ENCODE data around the gene IRS2. TPM values are rescaled to one million over a fixed set of nuclear protein-coding genes. Genes with fewer than 3 reads are reported as not detected.

IRS2 gene
- polyA plus RNA-seq, 1 of the 3 experiments (the other 2 are of a cell fraction), result 7.0 TPM

DNA sequence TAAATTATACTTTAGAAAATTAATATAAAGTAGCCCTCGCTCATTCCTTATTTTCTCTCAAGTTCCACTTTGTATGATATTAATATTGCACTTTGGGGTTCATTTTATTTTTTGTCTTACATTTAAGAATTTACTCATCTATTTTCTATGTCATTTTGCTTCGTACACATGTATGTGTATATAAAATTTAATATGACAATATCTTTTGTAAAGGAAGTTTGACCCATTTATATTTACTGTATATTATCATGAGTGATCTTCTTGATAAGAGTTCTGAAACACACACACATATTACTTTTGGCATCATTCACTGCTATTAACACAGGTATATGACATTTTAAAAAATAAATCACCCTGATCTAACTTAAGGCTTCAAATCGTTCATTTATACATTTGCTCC, 83.1 kb downstream of the IRS2 start:
- Histone ChIP-seq H3K4me2 (no peak overlapping the region), H3K9me2 (no peaks in the 10 kb centered on the region), H3K9ac (no peak overlapping the region), H3K79me2 (ENCODE audit: insufficient read depth) (no peaks in the 10 kb centered on the region), H3K36me3 (replicated peaks in 1 of 2; ENCODE audit: control insufficient read depth in 1 of 2, insufficient read depth in 2 of 2, low read length in 1 of 2) (peaks cover 0 to 3% of the 10 kb centered on the region in 2 experiments), H3F3A (replicated peaks; ENCODE audit: insufficient read depth) (peaks cover 22% of the 10 kb centered on the region), H2AFZ (ENCODE audit: low read depth) (no peak overlapping the region), H3K4me3 (ENCODE audit: low read depth in 2 of 2, low read length in 1 of 2) (no peak overlapping the region), H3K4me1 (ENCODE audit: control insufficient read depth in 1 of 2, insufficient read depth in 2 of 2, low read depth in 1 of 2, low read length in 1 of 2) (peaks cover 12% of the 10 kb centered on the region in 2 experiments; a peak in 3 of 4 replicates), H4K20me1 (ENCODE audit: insufficient read depth) (peaks cover 7% of the 10 kb centered on the region; the same call in 1 of the 2 replicates), H3K9me3 (no peaks in the 10 kb centered on the region), H3K27ac (ENCODE audit: low read depth in 2 of 2, low read length in 1 of 2) (no peak overlapping the region), H3K27me3 (ENCODE audit: insufficient read depth) (no peaks in the 10 kb centered on the region)
- WGBS (ENCODE audit: low lambda C conversion rate), result 95% methylated on average over 3 of the region's 3 CpGs
- TF ChIP-seq FOXM1 (IDR thresholded peaks at IDR 0.05; ENCODE audit: low read depth), result no peak
- no peak for TF ChIP-seq MXI1 (IDR thresholded peaks at IDR 0.05; ENCODE audit: low read depth, low read length)
- TF ChIP-seq SMC3 (IDR thresholded peaks at IDR 0.05; ENCODE audit: low read depth, low read length), result no peak
- TF ChIP-seq TAF1 (IDR thresholded peaks at IDR 0.05; ENCODE audit: borderline replicate concordance, low read depth, low read length), result no peak
- TF ChIP-seq, protein P1, sequence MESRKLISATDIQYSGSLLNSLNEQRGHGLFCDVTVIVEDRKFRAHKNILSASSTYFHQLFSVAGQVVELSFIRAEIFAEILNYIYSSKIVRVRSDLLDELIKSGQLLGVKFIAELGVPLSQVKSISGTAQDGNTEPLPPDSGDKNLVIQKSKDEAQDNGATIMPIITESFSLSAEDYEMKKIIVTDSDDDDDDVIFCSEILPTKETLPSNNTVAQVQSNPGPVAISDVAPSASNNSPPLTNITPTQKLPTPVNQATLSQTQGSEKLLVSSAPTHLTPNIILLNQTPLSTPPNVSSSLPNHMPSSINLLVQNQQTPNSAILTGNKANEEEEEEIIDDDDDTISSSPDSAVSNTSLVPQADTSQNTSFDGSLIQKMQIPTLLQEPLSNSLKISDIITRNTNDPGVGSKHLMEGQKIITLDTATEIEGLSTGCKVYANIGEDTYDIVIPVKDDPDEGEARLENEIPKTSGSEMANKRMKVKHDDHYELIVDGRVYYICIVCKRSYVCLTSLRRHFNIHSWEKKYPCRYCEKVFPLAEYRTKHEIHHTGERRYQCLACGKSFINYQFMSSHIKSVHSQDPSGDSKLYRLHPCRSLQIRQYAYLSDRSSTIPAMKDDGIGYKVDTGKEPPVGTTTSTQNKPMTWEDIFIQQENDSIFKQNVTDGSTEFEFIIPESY (IDR thresholded peaks at IDR 0.05; ENCODE audit: borderline replicate concordance, low read depth), result no peak
- no peak for TF ChIP-seq FOSL2 (IDR thresholded peaks at IDR 0.05; ENCODE audit: borderline replicate concordance, low read depth)
- TF ChIP-seq EP300 (IDR thresholded peaks at IDR 0.05; ENCODE audit: borderline replicate concordance in 1 of 2, low read depth in 1 of 2, low read length in 1 of 2), result no peak
- TF ChIP-seq CHD2 (IDR thresholded peaks at IDR 0.05; ENCODE audit: low read length, partially characterized antibody), result no peak
- TF ChIP-seq ELF1 (IDR thresholded peaks at IDR 0.05), result no peak
- TF ChIP-seq GATA2 (CRISPR knock-in tag; IDR thresholded peaks at IDR 0.05), result no peak
- TF ChIP-seq SIN3A (IDR thresholded peaks at IDR 0.05; ENCODE audit: borderline replicate concordance, low read depth, low read length), result no peak
- no peak for TF ChIP-seq TEAD4 (IDR thresholded peaks at IDR 0.05; ENCODE audit: borderline replicate concordance, insufficient read depth)
- no peak for TF ChIP-seq MEF2A (IDR thresholded peaks at IDR 0.05; ENCODE audit: borderline replicate concordance, low read depth)
- TF ChIP-seq, protein P2, sequence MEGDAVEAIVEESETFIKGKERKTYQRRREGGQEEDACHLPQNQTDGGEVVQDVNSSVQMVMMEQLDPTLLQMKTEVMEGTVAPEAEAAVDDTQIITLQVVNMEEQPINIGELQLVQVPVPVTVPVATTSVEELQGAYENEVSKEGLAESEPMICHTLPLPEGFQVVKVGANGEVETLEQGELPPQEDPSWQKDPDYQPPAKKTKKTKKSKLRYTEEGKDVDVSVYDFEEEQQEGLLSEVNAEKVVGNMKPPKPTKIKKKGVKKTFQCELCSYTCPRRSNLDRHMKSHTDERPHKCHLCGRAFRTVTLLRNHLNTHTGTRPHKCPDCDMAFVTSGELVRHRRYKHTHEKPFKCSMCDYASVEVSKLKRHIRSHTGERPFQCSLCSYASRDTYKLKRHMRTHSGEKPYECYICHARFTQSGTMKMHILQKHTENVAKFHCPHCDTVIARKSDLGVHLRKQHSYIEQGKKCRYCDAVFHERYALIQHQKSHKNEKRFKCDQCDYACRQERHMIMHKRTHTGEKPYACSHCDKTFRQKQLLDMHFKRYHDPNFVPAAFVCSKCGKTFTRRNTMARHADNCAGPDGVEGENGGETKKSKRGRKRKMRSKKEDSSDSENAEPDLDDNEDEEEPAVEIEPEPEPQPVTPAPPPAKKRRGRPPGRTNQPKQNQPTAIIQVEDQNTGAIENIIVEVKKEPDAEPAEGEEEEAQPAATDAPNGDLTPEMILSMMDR (IDR thresholded peaks at IDR 0.05), result no peak
- TF ChIP-seq, protein P3, sequence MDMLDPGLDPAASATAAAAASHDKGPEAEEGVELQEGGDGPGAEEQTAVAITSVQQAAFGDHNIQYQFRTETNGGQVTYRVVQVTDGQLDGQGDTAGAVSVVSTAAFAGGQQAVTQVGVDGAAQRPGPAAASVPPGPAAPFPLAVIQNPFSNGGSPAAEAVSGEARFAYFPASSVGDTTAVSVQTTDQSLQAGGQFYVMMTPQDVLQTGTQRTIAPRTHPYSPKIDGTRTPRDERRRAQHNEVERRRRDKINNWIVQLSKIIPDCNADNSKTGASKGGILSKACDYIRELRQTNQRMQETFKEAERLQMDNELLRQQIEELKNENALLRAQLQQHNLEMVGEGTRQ (IDR thresholded peaks at IDR 0.05; ENCODE audit: borderline replicate concordance, low read depth, low read length), result no peak
- ChIA-PET CTCF (no interaction called here), POLR2A (no interaction called here)
- DNase-seq, result no peak

Measured in SK-N-SH (cell line).